ENCODE results near the gene SERTAD1.

Gene SERTAD1

DNA sequence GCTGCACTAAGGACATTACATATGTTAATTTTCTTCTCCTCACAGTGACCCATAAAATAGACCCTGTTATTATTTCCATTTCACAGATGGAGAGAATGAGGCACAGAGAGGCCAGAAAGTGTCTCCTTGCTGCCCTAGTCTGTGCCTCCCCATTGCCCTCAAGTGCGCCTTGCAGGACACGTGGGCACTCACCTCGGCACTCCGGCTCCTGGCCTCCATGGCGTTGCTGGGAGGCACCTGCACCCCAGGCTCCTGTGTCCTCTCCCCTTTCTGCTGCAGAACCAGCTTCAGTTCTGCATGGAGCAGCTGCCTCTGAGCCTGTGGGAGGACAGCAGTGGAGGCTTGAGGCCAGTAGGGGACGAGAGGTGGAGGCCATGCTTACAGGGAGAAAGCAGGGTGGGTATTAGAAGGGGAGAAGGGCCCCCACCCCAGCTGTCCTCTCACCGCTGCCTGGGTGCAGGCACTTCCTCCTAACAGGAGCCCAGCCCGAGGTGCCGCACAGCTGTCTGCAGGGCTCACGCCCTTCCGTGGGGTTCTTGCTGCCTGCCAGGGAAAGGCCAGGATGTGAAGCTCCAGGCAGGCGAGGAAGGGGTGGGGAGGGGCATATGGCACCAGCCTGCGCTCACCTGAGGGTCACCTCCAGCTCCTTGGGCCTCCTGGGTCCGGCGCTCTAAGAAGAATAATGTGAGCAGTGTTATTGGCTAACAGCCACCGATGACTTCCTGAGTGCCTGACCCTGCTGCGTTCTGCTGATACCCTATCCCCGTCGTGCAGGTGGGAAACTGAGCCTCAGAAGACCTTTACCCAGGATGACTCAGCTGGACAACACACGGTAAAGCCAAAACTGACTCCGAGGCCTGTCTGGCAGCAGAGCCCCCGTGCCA lies 17.8 kb downstream of the SERTAD1 start:
- no peak for DNase-seq

- peak in 36 of 51 donors; percentile 1 to 66 (median 30) for DNase-seq
Measured at GRCh38 chr19:40403262-40403984, 22.4 kb downstream of the SERTAD1 start.

DNA sequence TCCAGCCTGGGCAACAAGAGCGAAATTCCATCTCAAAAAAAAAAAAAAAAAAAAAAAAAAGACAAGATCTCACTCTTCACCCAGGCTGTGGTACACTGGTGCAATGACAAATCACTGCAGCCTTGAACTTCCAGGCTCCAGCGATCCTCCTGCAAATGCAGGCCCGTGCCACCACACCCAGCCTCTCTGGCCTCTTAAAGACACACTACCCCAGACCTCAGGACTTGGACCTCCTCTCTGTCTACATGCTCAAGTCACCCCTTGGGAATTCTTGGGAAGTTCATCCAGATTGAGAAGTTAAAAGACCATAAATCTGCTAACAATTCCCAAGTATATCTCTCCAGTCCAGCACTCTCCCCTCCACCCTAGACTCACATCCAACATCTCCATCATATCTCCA lies 25.2 kb downstream of the SERTAD1 start:
- DNase-seq = no peak

DNA sequence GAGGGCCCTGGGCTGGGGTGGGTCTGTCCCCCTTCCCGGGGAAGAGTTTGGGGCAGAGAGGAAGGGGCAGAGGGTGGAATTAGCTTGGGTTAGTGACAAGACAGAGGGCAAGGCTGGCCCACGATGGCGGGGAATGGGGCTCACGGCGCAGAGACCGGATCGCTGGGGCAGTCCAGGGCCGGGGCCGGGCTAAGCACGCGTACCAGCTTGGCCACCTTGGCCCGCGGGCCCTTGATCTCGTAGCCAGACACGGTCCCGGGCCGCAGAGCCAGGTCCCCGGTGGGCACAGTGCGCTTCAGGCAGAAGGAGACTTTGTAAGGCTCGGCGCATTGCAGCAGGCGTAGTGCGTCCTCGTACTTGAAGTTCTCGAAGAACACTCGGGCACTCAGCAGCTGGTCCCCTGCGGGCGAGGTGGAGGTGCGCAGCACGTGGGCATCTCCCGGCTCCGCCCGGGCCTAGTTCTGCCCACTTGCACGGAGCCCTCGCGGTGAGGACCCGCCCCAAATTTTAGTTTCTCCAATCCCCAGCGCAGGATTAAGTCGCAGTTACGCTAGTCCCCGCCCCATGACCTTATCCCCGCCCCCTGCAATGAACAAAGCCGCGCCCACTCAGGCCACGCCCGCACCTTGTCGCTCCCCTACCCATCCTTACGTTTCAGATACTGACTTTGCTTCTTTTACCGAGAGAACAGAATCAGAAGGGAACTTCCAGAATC lies 27.2 kb downstream of the SERTAD1 start:
- DNase-seq = peak in 8 of 51 donors; percentile 1 to 40 (median 14)

DNA sequence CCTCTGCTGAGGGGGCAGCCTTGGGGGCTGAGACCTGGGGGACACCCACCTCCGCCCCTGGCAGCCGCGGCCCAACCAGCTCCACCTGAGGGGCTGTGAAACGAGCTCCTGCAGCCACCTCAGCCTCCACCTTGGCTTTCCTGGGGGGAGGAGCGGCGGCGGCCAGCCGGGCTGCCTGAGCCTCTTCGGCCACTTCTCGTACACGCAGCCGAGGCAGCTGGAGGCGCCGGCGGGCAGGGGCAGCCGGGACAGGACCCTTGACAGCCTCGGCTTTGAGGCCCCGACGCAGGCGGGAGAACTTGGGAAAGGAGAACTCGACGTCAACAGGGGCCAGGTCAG lies 28.3 kb downstream of the SERTAD1 start:
- no peak for DNase-seq

- DNase-seq = no peak
Measured at GRCh38 chr19:40396886-40397567, 28.8 kb downstream of the SERTAD1 start.

DNA sequence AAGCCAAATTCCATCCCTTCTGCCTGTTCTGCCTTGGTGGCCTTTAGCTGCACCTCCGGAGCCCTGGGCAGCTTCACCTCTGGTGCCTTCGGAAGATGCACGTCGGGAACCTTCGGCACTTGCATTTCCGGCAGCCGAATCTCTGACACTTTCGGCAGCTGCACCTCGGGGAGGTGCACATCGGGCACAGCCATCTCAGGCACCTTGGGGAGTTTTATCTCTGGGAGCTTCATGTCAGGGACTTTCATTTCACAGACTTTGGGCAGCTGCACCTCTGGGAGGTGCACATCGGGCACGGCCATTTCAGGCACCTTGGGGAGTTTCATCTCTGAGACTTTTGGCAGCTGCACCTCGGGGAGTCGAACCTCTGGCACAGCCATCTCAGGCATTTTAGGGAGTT lies 29.8 kb downstream of the SERTAD1 start:
- DNase-seq = no peak

DNA sequence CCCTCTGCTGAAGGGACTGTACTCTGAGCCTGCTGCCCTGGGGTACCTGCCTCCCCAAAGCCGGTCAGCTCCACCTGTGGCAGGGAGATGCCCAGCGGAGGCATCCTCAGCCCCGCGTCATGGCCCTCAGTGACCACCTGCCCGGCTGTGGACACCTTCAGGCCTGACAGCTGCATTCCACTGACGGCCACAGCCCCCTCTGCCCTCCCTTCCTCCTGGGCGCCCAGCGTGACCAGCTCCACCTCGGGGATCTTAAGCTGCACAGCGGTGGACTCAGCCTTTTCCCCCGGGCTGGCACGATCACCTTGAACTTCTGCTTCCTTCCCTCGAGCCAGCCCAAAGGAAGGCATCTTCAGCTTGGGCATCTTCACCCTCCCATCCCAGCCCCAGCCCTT lies 31.0 kb downstream of the SERTAD1 start:
- no peak for DNase-seq

GRCh38 chr19:40393894-40394815 lies 31.6 kb downstream of the SERTAD1 start:
- no peak for DNase-seq

GRCh38 chr19:40392894-40393517 lies 32.8 kb downstream of the SERTAD1 start:
- DNase-seq = no peak

DNA sequence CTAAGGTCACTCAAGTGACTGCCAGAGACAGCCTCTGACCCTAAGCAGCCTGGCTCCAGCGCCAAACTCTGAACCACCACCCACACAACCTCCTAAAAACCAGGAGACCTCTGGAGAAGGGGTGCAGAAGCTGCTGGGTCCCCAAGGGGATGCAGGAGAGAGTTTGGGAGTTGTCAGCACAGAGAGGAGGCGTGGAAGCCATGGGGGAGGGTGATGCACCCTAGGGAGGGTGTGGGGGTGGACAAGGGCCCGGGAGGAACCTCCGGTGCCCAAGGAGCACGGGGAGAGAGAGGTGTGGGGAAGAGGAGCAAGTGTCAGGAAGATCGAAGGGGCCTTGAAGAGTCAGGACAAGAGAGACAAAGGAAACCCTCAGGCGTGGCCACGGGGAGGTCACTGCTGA lies 33.7 kb downstream of the SERTAD1 start:
- no peak for DNase-seq

GRCh38 chr19:40390084-40390742 lies 35.6 kb downstream of the SERTAD1 start, which contains the start of gene HIPK4:
Gene HIPK4, minus strand, starts transcription at chr19:40390181. Its CDS starts 279 bp downstream, at chr19:40389902.
- DNase-seq = no peak

DNA sequence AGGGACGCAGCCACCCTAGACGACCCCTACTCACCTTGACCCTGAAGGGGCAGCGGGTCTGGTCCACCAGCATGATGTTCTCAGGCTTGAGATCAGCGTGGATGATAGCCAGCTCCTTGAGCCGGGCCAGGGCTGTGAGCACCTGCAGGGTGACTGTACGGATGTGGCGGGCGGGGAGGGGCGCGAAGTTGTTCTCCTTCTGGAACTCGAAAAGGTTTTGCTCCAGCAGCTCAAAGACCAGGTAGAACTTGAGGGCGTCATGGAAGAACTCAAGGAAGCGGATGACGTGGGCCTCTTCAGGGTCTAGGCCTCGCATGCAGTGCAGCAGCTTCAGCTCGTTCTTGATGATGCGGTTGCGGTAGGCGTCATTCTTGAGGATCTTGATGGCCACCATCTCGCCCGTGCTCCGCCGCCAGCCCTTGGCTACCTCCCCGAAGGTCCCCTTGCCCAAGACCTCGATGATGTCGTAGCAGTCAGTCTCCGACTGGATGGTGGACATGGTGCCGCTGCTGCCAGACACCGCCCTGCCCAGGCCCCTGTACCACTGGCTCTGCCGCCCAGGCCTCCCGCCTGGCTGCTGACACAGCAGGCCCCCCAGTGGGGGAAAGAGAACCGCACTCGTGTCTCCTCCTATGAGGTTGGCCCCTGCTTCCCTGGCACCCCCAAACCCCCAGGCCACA lies 36.2 kb downstream of the SERTAD1 start:
- DNase-seq = no peak

DNA sequence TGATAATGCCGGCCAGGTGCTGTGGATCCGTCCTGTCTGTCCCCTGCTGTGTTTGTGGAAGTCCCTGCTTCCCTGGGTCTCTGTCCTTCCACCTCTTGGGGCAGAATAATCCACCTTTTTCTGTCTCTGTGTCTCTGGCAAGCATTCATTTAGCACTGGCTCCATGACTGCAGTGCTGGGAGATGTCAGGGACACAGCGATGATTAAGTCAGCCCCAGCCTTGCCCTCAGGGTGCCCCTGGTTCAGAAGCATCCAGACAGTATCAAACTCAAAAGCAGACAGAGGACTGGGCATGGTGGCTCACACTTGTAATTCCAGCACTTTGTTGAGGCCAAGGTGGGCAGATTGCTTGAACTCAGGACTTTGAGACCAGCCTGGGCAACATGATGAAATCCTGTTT lies 37.3 kb downstream of the SERTAD1 start:
- no peak for DNase-seq

DNA sequence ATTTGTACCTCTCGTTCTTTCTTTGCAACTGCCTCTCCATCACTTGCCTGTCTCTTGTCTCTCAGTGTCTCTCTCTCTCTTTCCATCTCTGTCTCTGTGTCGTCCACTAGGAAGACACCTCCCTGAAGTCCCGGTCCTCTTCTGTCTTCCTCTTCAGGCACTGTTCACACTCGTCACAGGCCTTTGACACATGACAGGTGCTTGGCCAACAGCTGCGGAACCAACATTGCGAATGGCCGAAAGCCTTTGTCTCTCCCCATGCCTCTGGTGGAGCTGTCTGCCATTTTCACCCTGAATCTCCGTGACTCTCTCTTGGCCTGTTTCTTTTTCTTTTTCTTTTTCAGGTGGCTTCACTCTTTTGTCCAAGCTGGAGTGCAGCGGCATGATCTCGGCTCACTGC lies 38.6 kb downstream of the SERTAD1 start:
- no peak for DNase-seq

DNA sequence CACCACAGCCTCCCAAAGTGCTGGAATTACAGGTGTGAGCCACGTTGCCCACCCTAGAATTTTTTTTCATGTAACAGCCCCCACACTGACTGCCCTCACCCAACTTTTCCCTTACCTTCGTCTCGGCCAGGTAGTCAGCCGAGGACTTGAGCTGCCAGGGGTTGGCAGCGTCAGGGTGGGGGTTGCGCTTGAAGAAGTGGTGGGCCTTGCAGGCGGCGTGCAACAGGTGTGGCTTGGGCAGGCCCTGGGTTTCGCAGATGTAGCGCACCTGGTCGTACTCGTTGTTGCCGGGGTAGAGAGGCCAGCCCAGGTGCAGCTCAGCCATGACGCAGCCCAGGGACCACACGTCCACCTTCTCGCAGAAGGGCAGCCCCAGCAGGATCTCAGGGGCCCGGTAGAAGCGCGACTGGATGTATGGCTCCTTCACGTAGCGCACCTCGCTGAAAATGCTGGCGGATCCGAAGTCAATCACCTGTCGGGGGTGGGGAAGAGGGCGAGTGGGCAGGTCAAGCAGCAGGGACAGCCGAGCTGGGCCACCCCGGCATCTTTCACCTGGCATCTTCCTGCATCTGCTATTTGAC lies 42.0 kb downstream of the SERTAD1 start:
- no peak for DNase-seq

DNA sequence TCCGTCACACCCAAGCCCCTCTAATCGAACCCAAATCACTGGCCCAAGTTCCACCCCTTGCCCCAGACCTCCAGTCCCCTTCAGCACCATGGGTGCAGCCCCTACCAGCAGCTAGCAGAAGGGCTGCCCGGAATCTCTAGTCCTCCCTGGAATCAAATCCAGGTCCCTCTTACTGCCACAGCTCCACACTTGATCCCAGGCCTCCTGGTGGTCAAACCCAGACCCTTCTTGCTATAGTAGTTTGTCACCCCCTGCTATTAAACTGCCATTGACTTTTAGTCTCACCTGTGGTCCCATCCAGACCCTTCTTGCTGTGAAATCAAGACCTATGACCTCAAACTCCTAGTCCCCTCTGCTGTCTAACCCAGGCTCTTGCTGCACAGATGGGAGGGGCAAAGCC lies 44.5 kb downstream of the SERTAD1 start:
- DNase-seq = no peak
